ENCODE measurements around the gene SVOP.

DNA sequence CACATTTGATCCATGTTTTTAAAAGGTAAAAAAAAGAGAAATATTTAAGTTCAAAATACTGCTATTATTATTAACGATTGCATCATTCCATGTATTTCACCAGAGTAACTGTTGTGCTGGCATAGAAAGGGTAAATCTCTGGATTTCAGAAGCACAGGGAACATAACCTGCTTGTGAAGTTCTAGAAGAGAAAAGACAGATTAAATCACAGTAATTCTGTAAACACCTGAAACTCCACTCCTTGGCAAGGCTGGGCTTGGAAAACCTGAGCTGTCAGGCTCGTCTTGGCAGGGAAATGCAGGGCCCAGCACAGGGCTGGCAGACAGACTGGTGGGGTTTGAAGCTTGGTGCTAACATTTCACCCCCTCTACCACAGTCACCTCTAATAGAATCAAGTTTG lies 35.1 kb downstream of the SVOP start:
- TF ChIP-seq CTCF (IDR thresholded peaks at IDR 0.05 in 2 of 3, conservative IDR thresholded peaks at IDR 0.05 in 1 of 3; ENCODE audit: borderline replicate concordance in 1 of 3, insufficient read depth in 1 of 3, low read depth in 2 of 3, low read length in 2 of 3) (no peak), YY1 (IDR thresholded peaks at IDR 0.05; ENCODE audit: extremely low read depth, insufficient replicate concordance, low read depth, low read length) (no peak), TCF7L2 (IDR thresholded peaks at IDR 0.05; ENCODE audit: borderline replicate concordance, extremely low read depth, insufficient read depth, insufficient read length) (no peak), POLR2A (IDR thresholded peaks at IDR 0.05; ENCODE audit: borderline replicate concordance, extremely low read depth, insufficient read depth, insufficient read length) (no peak), ZNF274 (IDR thresholded peaks at IDR 0.05; ENCODE audit: low read depth, low read length) (no peak), CEBPB (IDR thresholded peaks at IDR 0.05; ENCODE audit: low read depth) (no peak), ZBTB33 (IDR thresholded peaks at IDR 0.05; ENCODE audit: extremely low read depth, insufficient replicate concordance, low read length) (no peak), SP1 (IDR thresholded peaks at IDR 0.05; ENCODE audit: low read depth) (no peak), JUND (IDR thresholded peaks at IDR 0.05) (no peak)

Data from HCT116 (cell line).